Measurements from ENCODE around the gene TAB2. TPM values are rescaled to one million over a fixed set of nuclear protein-coding genes. Genes with fewer than 3 reads are reported as not detected.
"Not testable (repeated sequence)": the region's sequence is repeated elsewhere in the genome, so short reads cannot be mapped to it uniquely, and the experiment has no call there.

TAB2 gene
- total and polyA plus RNA-seq, 4 experiments from 2014 or later, result 27.0 to 116 (median 68.4) TPM

GRCh38 chr6:149444360-149445094 is 127.0 kb downstream of the TAB2 start:
- not testable (repeated sequence) for DNase-seq; H3K4me1 ChIP-seq (ENCODE audit: insufficient read depth, low read length); H3K4me1 Mint-ChIP-seq; H3K9me3 ChIP-seq (ENCODE audit: control insufficient read depth in 1 of 2, low read length in 2 of 2); H3K4me3 ChIP-seq (ENCODE audit: low read length in 2 of 2); H3K27me3 Mint-ChIP-seq; H3K4me3 Mint-ChIP-seq; H3K36me3 ChIP-seq (ENCODE audit: insufficient read depth, low read length); H3K27ac ChIP-seq (ENCODE audit: low read depth, low read length); H3K9me3 Mint-ChIP-seq; H3K27me3 ChIP-seq (ENCODE audit: insufficient read depth, low read length)
- intact Hi-C loops (cut with micrococcal nuclease), result loop anchor here (5.0 kb wide), 1 partner anchor 73 kb away; no protein-coding TSS in a partner anchor
- ChIA-PET CTCF (ENCODE audit: partially characterized antibody) (interaction anchor here (1.2 to 3.9 kb wide), 3 partner anchors 12 to 73 kb away, joined by 3 to 23 read pairs (median 3); no protein-coding TSS in a partner anchor), POLR2A (ENCODE audit: partially characterized antibody) (interaction anchor here (1.0 to 2.2 kb wide), 3 partner anchors 23 to 72 kb away, joined by 3 to 8 read pairs (median 3); partner anchors contain the start of gene ZC3H12D)
- Mint-ChIP-seq H3K36me3 (peaks cover 7 to 14% of the 10 kb centered on the region in 2 donors), H3K27ac (peak overlapping the region in 3 of 7 donors; percentile 13 to 78 (median 78))

DNA sequence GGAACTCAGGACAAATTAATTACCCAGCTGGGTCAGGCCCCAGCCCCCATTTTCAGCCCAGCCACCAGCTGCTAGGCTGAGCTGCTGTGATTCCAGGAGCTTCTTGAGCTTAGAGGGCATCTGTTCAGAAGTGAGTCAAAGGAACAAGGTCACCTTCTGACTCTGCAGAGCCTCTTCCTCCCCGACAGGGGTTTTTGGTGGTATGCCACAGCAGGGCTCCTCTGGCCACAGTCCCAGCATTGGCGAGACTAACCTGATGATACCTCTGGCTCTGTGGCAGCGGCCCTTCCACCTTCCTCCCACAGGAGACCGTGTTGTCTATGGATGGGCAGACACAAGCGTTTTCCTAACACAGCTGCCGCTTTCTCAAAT is 127.6 kb downstream of the TAB2 start:
- Histone ChIP-seq H3K4me1 (ENCODE audit: insufficient read depth, low read length) (no peaks in the 10 kb centered on the region), H3K9me3 (ENCODE audit: control insufficient read depth in 1 of 2, low read length in 2 of 2) (no peaks in the 10 kb centered on the region), H3K4me3 (ENCODE audit: low read length in 2 of 2) (no peak overlapping the region), H3K27me3 (ENCODE audit: insufficient read depth, low read length) (no peaks in the 10 kb centered on the region), H3K27ac (ENCODE audit: low read depth, low read length) (no peak overlapping the region), H3K36me3 (ENCODE audit: insufficient read depth, low read length) (peaks cover 12% of the 10 kb centered on the region)
- peak overlapping the region in 2 of 7 donors; percentile 13 to 78 for H3K27ac Mint-ChIP-seq
- H3K27me3 Mint-ChIP-seq, result no peaks in the 10 kb centered on the region
- intact Hi-C loops (cut with micrococcal nuclease), result loop anchor here (5.0 kb wide), 1 partner anchor 72 kb away; no protein-coding TSS in a partner anchor
- no peak for DNase-seq
- no peaks in the 10 kb centered on the region for H3K9me3 Mint-ChIP-seq
- POLR2A ChIA-PET (ENCODE audit: partially characterized antibody), result interaction anchor here (1.0 to 2.2 kb wide), 3 partner anchors 22 to 71 kb away, joined by 3 to 8 read pairs (median 3); partner anchors contain the start of gene ZC3H12D
- CTCF ChIA-PET (ENCODE audit: partially characterized antibody), result interaction anchor here (1.2 to 3.9 kb wide), 3 partner anchors 12 to 72 kb away, joined by 3 to 23 read pairs (median 3); no protein-coding TSS in a partner anchor
- H3K4me1 Mint-ChIP-seq, result peaks cover 0 to 4% (median 2%) of the 10 kb centered on the region in 4 donors
- H3K4me3 Mint-ChIP-seq, result no peak overlapping the region
- H3K36me3 Mint-ChIP-seq, result peaks cover 12 to 18% of the 10 kb centered on the region in 2 donors

DNA sequence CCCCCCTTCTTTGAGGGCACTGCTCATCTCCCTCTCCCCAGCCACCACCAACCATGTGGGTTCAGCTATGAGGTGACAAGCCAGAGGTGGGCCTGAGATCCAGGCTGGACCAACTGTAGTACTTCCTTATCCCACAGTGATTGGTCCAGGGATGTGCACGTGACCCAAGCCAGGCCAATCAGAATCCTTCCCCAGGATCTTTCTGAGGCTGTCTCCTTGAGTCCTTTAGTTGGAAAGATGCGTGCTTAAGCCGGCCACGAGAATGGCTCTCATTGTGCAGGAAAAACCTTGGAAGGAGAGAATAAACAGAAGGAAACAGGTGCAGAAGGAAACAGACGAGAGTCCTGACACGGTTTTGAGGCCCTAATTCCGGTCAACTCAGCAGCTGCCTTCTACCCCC is 128.1 kb downstream of the TAB2 start:
- POLR2A ChIA-PET (ENCODE audit: partially characterized antibody), result interaction anchor here (1.1 to 2.2 kb wide), 2 partner anchors 39 to 71 kb away, joined by 3 to 8 read pairs; partner anchors contain the start of gene ZC3H12D
- Histone ChIP-seq H3K27ac (ENCODE audit: low read depth, low read length) (no peak overlapping the region), H3K9me3 (ENCODE audit: control insufficient read depth in 1 of 2, low read length in 2 of 2) (no peaks in the 10 kb centered on the region), H3K27me3 (ENCODE audit: insufficient read depth, low read length) (no peaks in the 10 kb centered on the region), H3K36me3 (ENCODE audit: insufficient read depth, low read length) (peaks cover 17% of the 10 kb centered on the region), H3K4me1 (ENCODE audit: insufficient read depth, low read length) (no peaks in the 10 kb centered on the region), H3K4me3 (ENCODE audit: low read length in 2 of 2) (no peak overlapping the region)
- peaks cover 0 to 4% (median 2%) of the 10 kb centered on the region in 4 donors for H3K4me1 Mint-ChIP-seq
- intact Hi-C loops (cut with micrococcal nuclease), result loop anchor here (5.0 kb wide), 1 partner anchor 72 kb away; no protein-coding TSS in a partner anchor
- CTCF ChIA-PET (ENCODE audit: partially characterized antibody), result interaction anchor here (1.2 to 3.9 kb wide), 3 partner anchors 13 to 72 kb away, joined by 3 to 23 read pairs (median 3); no protein-coding TSS in a partner anchor
- no peak for DNase-seq
- no peaks in the 10 kb centered on the region for H3K9me3 Mint-ChIP-seq
- H3K36me3 Mint-ChIP-seq, result peaks cover 13 to 20% of the 10 kb centered on the region in 2 donors
- no peak overlapping the region for H3K4me3 Mint-ChIP-seq
- H3K27ac Mint-ChIP-seq, result peak overlapping the region in 4 of 7 donors; percentile 3 to 78 (median 53)
- no peaks in the 10 kb centered on the region for H3K27me3 Mint-ChIP-seq

DNA sequence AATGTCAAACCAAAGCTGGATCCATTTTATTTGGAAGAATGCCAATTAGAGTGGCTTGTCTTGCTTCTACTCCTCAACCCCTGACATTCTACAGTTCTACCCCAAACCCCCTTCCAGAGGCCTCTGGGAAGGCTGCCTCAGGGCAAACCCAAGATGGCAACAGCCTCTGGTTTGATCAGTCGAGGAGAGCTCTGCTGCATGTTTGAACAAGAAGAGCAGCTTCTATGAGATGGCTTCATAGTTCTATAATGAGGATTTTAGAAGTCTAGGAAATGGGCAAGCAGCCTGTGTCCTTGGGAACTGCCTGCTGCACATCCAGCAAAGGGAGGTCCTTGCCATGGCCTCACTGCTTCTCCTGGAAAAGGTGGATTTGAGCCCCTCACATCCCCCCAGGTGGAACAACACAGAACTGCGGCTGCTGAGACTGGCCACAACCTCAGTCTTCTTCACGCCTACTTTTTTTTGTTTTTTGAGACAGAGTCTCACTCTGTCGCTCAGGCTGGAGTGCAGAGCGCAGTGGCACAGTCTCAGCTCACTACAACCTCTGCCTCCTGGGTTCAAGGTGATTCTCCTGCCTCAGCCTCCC is 129.4 kb downstream of the TAB2 start:
- H3K4me1 Mint-ChIP-seq, result peaks cover 0 to 4% (median 2%) of the 10 kb centered on the region in 4 donors
- CTCF ChIA-PET (ENCODE audit: partially characterized antibody), result interaction anchor here (1.0 to 3.9 kb wide), 5 partner anchors 14 to 420 kb away, joined by 3 to 23 read pairs (median 5); partner anchors contain the start of gene ZC3H12D
- POLR2A ChIA-PET (ENCODE audit: partially characterized antibody), result interaction anchor here (1.5 kb wide), 1 partner anchor 27 kb away, joined by 3 read pairs; no protein-coding TSS in a partner anchor

GRCh38 chr6:149448821-149449453 is 131.4 kb downstream of the TAB2 start:
- ChIA-PET CTCF (ENCODE audit: partially characterized antibody) (interaction anchor here (1.4 to 3.9 kb wide), 2 partner anchors 17 to 68 kb away, joined by 4 to 18 read pairs; no protein-coding TSS in a partner anchor), POLR2A (ENCODE audit: partially characterized antibody) (interaction anchor here (1.0 to 1.1 kb wide), 2 partner anchors 10 to 88 kb away, joined by 3 to 4 read pairs; no protein-coding TSS in a partner anchor)
- H3K27ac ChIP-seq (ENCODE audit: low read depth, low read length), result no peak overlapping the region
- Mint-ChIP-seq H3K4me3 (no peak overlapping the region), H3K4me1 (peaks cover 0 to 4% (median 2%) of the 10 kb centered on the region in 4 donors), H3K27me3 (no peaks in the 10 kb centered on the region), H3K36me3 (peaks cover 25 to 42% of the 10 kb centered on the region in 2 donors), H3K27ac (peak overlapping the region in 2 of 7 donors; percentile 12 to 78), H3K9me3 (no peaks in the 10 kb centered on the region)
- intact Hi-C loops (cut with micrococcal nuclease), result loop anchor here (5.0 kb wide), 1 partner anchor 68 kb away; no protein-coding TSS in a partner anchor
- peaks cover 28% of the 10 kb centered on the region for H3K36me3 ChIP-seq (ENCODE audit: insufficient read depth, low read length)
- H3K4me3 ChIP-seq (ENCODE audit: low read length in 2 of 2), result no peak overlapping the region
- H3K9me3 ChIP-seq (ENCODE audit: control insufficient read depth in 1 of 2, low read length in 2 of 2), result no peaks in the 10 kb centered on the region
- no peak for DNase-seq
- H3K27me3 ChIP-seq (ENCODE audit: insufficient read depth, low read length), result no peaks in the 10 kb centered on the region
- H3K4me1 ChIP-seq (ENCODE audit: insufficient read depth, low read length), result no peaks in the 10 kb centered on the region

More for the DNA sequence above, 129.4 kb downstream of the TAB2 start:
- Histone ChIP-seq H3K4me1 (ENCODE audit: insufficient read depth, low read length) (no peaks in the 10 kb centered on the region), H3K36me3 (ENCODE audit: insufficient read depth, low read length) (peaks cover 21% of the 10 kb centered on the region), H3K27ac (ENCODE audit: low read depth, low read length) (no peak overlapping the region), H3K27me3 (ENCODE audit: insufficient read depth, low read length) (no peaks in the 10 kb centered on the region), H3K9me3 (ENCODE audit: control insufficient read depth in 1 of 2, low read length in 2 of 2) (no peaks in the 10 kb centered on the region), H3K4me3 (ENCODE audit: low read length in 2 of 2) (no peak overlapping the region)
- H3K4me3 Mint-ChIP-seq, result no peak overlapping the region
- peaks cover 16 to 24% of the 10 kb centered on the region in 2 donors for H3K36me3 Mint-ChIP-seq
- H3K27me3 Mint-ChIP-seq, result no peaks in the 10 kb centered on the region
- DNase-seq, result no peak
- intact Hi-C loops (cut with micrococcal nuclease), result loop anchor here (5.0 kb wide), 1 partner anchor 70 kb away; no protein-coding TSS in a partner anchor
- H3K9me3 Mint-ChIP-seq, result no peaks in the 10 kb centered on the region
- H3K27ac Mint-ChIP-seq, result peak overlapping the region in 3 of 7 donors; percentile 8 to 78 (median 30)

DNA sequence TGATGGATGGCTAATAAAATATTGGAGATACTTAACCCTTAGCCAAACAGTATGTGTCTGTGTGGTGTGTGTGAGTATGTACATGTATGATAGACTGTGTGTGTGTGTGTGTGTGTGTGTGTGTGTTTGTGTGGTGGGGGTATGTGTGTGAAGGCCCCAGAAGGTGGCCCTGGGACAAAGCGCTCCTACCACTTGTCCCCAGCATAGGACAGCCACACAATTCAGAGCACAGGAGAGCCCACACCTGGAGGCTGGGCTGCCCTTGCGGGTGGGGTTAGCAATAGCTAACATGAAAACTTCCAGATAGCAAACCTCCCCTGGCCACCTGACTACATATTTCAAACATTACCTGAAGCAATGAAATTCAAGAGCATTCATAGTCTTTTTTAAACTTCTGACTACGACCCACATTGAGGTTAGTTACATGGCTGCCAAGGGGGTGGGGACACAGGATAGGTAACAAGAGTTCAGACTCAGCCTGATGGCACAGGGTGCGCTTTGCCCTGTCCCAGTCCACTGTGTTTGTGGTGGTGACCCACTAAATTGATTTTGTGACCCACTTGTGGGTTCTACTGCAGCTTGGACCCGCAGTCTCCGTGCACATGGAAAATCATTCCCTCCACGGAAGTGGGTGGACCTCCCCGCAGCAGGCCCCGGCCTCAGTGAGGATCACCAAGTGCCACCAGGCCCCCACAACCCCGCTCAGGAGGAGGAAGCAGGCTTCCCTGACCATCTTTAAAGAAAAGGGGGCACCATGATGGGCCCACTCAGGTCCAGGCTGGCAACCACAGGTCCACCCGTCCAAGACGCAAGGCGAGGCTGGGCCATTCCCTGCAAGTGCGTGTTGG is 132.5 kb downstream of the TAB2 start:
- no peaks in the 10 kb centered on the region for H3K27me3 Mint-ChIP-seq
- H3K4me1 Mint-ChIP-seq, result peaks cover 2 to 5% (median 3%) of the 10 kb centered on the region in 4 donors
- Histone ChIP-seq H3K4me1 (ENCODE audit: insufficient read depth, low read length) (no peaks in the 10 kb centered on the region), H3K4me3 (ENCODE audit: low read length in 2 of 2) (no peak overlapping the region), H3K27ac (ENCODE audit: low read depth, low read length) (no peak overlapping the region), H3K27me3 (ENCODE audit: insufficient read depth, low read length) (no peaks in the 10 kb centered on the region), H3K9me3 (ENCODE audit: control insufficient read depth in 1 of 2, low read length in 2 of 2) (no peaks in the 10 kb centered on the region), H3K36me3 (ENCODE audit: insufficient read depth, low read length) (peaks cover 33% of the 10 kb centered on the region)
- peaks cover 29 to 47% of the 10 kb centered on the region in 2 donors for H3K36me3 Mint-ChIP-seq
- DNase-seq, result no peak
- H3K27ac Mint-ChIP-seq, result peak overlapping the region; percentile 6 to 78 (median 49)
- ChIA-PET CTCF (ENCODE audit: partially characterized antibody) (interaction anchor here (1.4 to 3.9 kb wide), 2 partner anchors 18 to 67 kb away, joined by 4 to 18 read pairs; no protein-coding TSS in a partner anchor), POLR2A (ENCODE audit: partially characterized antibody) (interaction anchor here (1.5 kb wide), 1 partner anchor 33 kb away, joined by 4 read pairs; no protein-coding TSS in a partner anchor)
- intact Hi-C loops (cut with micrococcal nuclease), result loop anchor here (5.0 kb wide), 1 partner anchor 67 kb away; no protein-coding TSS in a partner anchor
- no peaks in the 10 kb centered on the region for H3K9me3 Mint-ChIP-seq
- H3K4me3 Mint-ChIP-seq, result peak overlapping the region in 1 of 8 donors; percentile 35
